ENCODE results near the gene HNRNPF. TPM values are rescaled to one million over a fixed set of nuclear protein-coding genes. Genes with fewer than 3 reads are reported as not detected.

Gene HNRNPF
- total RNA-seq, 4 donors from 2014 or later = 145 to 177 (median 160) TPM

- no peaks in the 10 kb centered on the region for H3K4me1 ChIP-seq
- no peaks in the 10 kb centered on the region for H3K27me3 ChIP-seq
- H3K27ac ChIP-seq = no peak overlapping the region
- H3K9me3 ChIP-seq = no peaks in the 10 kb centered on the region
- TF ChIP-seq CTCF (IDR thresholded peaks at IDR 0.05) (no peak), POLR2A (IDR thresholded peaks at IDR 0.05) (no peak)
- DNase-seq = peak in 1 of 3 donors; percentile 44
- no peaks in the 10 kb centered on the region for H3K36me3 ChIP-seq
- no peak overlapping the region for H3K4me3 ChIP-seq
These were observed 33.5 kb downstream of the HNRNPF start for GRCh38 chr10:43375401-43376020.

- Histone ChIP-seq H3K4me3 (no peak overlapping the region), H3K27ac (no peak overlapping the region), H3K9me3 (no peaks in the 10 kb centered on the region), H3K27me3 (no peaks in the 10 kb centered on the region), H3K4me1 (no peaks in the 10 kb centered on the region), H3K36me3 (no peaks in the 10 kb centered on the region)
- DNase-seq = no peak
- TF ChIP-seq CTCF (IDR thresholded peaks at IDR 0.05) (no peak), POLR2A (IDR thresholded peaks at IDR 0.05) (no peak)
These were observed 34.8 kb downstream of the HNRNPF start for GRCh38 chr10:43374194-43374593.

- DNase-seq = no peak
- Histone ChIP-seq H3K27ac (no peak overlapping the region), H3K27me3 (no peaks in the 10 kb centered on the region), H3K9me3 (no peaks in the 10 kb centered on the region), H3K4me3 (no peak overlapping the region), H3K4me1 (no peaks in the 10 kb centered on the region), H3K36me3 (no peaks in the 10 kb centered on the region)
- TF ChIP-seq POLR2A (IDR thresholded peaks at IDR 0.05) (no peak), CTCF (IDR thresholded peaks at IDR 0.05) (no peak)
These were observed 35.5 kb downstream of the HNRNPF start for GRCh38 chr10:43373461-43373860.

- no peak for DNase-seq
- no peak for TF ChIP-seq POLR2A (IDR thresholded peaks at IDR 0.05)
- TF ChIP-seq CTCF (IDR thresholded peaks at IDR 0.05) = no peak
- Histone ChIP-seq H3K9me3 (no peaks in the 10 kb centered on the region), H3K4me3 (no peak overlapping the region), H3K36me3 (no peaks in the 10 kb centered on the region), H3K27ac (no peak overlapping the region), H3K27me3 (no peaks in the 10 kb centered on the region), H3K4me1 (no peaks in the 10 kb centered on the region)
These were observed 36.1 kb downstream of the HNRNPF start for GRCh38 chr10:43372765-43373361.

GRCh38 chr10:43371418-43371817 is 37.6 kb downstream of the HNRNPF start, which contains the start of gene FXYD4:
Gene FXYD4 (plus strand): TSS chr10:43371636. CDS start chr10:43373747, 2,111 bp downstream.
- Histone ChIP-seq H3K27ac (no peak within 1 kb of the TSS), H3K9me3 (no peaks in the 10 kb centered on the region), H3K27me3 (no peaks in the 10 kb centered on the region), H3K4me1 (no peaks in the 10 kb centered on the region), H3K4me3 (no peak within 1 kb of the TSS), H3K36me3 (no peaks in the 10 kb centered on the region)
- TF ChIP-seq POLR2A (IDR thresholded peaks at IDR 0.05) (no peak), CTCF (IDR thresholded peaks at IDR 0.05) (no peak)
- DNase-seq = peak in 2 of 3 donors; percentile 72 to 73

Data from Peyer's patch (tissue), 4 donors.